Parathyroid adenoma (tissue), 2 donors: ENCODE measurements around the gene CHURC1.

Experiments
- H2AFZ ChIP-seq: fragments of 300-600 bp; sonication (generic); one replicate; pipeline ENCODE4 v1.7.0; 2017; ENCODE audit warnings: antibody characterized with exemption, mild to moderate bottlenecking
- H3K27ac ChIP-seq: fragments of 300-600 bp; sonication (generic); one replicate; pipeline ENCODE4 v1.7.0; 2017
- H3K27me3 ChIP-seq: fragments of 300-600 bp; sonication (generic); one replicate; pipeline ENCODE4 v1.7.0; 2017; ENCODE audit warnings: low read length; ENCODE audit not compliant: control insufficient read depth, insufficient read depth
- H3K36me3 ChIP-seq: fragments of 300-600 bp; sonication (generic); one replicate; pipeline ENCODE4 v1.7.0; 2017; ENCODE audit warnings: low read length; ENCODE audit not compliant: control insufficient read depth, insufficient read depth
- H3K4me1 ChIP-seq: fragments of 300-600 bp; sonication (generic); one replicate; pipeline ENCODE4 v1.7.0; 2017; ENCODE audit warnings: control low read depth
- H3K4me2 ChIP-seq: fragments of 300-600 bp; sonication (generic); one replicate; pipeline ENCODE4 v1.7.0; 2017; ENCODE audit warnings: low read length
- H3K4me3 ChIP-seq: fragments of 300-600 bp; sonication (generic); one replicate; pipeline ENCODE4 v1.7.0; 2017; ENCODE audit warnings: low read depth, low read length
- H3K79me2 ChIP-seq: fragments of 300-600 bp; sonication (generic); one replicate; pipeline ENCODE4 v1.7.0; 2017; ENCODE audit warnings: control low read depth
- H3K9ac ChIP-seq: fragments of 300-600 bp; sonication (generic); one replicate; pipeline ENCODE4 v1.7.0; 2017; ENCODE audit warnings: mild to moderate bottlenecking
- H3K9me3 ChIP-seq: fragments of 300-600 bp; sonication (generic); one replicate; pipeline ENCODE4 v1.7.0; 2017; ENCODE audit warnings: low read length; ENCODE audit not compliant: control insufficient read depth
- TF ChIP-seq, protein P1 (sequence below): fragments of 300-600 bp; sonication (generic); IDR thresholded peaks from one replicate; pipeline ENCODE4 v1.7.0; 2017; ENCODE audit warnings: antibody characterized with exemption, mild to moderate bottlenecking
- donor health status: primary hyperparathyroidism.

Gene CHURC1

DNA sequence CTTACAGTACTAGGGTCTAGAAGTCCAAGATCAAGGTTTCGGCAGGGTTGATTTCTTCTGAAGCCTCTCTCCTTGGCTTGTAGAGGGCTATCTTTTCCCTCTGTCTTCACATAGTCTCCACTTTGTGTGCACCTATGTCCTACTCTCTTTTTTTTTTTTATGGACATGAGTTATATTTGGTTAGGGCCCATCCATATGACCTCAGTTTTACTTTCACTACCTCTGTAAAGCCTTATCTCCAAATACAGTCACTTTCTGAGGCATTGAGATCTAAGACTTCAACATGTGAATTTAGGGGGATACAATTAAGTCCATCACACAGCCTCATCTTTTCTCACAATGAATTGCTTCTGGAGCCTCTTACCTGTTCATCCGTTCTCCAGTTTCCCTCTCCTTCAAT is 28.7 kb upstream of the CHURC1 start:
- Histone ChIP-seq H3K36me3 (no peaks in the 10 kb centered on the region), H3K4me3 (no peak overlapping the region), H3K27ac (no peak overlapping the region), H3K4me2 (no peak overlapping the region), H2AFZ (no peak overlapping the region), H3K79me2 (no peaks in the 10 kb centered on the region), H3K9me3 (no peaks in the 10 kb centered on the region), H3K4me1 (no peaks in the 10 kb centered on the region), H3K9ac (no peak overlapping the region), H3K27me3 (no peaks in the 10 kb centered on the region)
- TF ChIP-seq, protein P1, sequence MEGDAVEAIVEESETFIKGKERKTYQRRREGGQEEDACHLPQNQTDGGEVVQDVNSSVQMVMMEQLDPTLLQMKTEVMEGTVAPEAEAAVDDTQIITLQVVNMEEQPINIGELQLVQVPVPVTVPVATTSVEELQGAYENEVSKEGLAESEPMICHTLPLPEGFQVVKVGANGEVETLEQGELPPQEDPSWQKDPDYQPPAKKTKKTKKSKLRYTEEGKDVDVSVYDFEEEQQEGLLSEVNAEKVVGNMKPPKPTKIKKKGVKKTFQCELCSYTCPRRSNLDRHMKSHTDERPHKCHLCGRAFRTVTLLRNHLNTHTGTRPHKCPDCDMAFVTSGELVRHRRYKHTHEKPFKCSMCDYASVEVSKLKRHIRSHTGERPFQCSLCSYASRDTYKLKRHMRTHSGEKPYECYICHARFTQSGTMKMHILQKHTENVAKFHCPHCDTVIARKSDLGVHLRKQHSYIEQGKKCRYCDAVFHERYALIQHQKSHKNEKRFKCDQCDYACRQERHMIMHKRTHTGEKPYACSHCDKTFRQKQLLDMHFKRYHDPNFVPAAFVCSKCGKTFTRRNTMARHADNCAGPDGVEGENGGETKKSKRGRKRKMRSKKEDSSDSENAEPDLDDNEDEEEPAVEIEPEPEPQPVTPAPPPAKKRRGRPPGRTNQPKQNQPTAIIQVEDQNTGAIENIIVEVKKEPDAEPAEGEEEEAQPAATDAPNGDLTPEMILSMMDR: no peak

DNA sequence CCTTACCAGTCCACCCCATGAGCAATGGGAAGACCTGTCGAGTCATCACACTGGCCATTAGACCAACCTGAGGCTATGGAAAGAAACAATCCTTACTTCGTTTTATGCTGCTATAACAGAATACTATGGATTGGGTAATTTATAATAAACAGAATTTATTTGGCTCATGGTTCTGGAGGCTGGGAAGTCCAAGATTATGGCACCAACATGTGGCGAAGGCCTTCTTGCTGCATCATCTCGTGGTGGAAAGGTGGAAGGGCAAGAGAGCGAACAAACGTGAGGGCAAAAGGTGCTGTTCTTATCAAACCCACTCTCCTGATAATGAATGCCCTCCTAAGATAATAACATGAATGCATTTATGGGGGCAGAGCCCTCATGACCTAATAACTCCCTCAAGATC is 24.9 kb upstream of the CHURC1 start:
- H3K9me3 ChIP-seq: no peaks in the 10 kb centered on the region
- no peak overlapping the region for H3K9ac ChIP-seq
- no peak overlapping the region for H3K4me2 ChIP-seq
- no peaks in the 10 kb centered on the region for H3K36me3 ChIP-seq
- TF ChIP-seq, protein P1: no peak
- H3K27ac ChIP-seq: no peak overlapping the region
- H3K79me2 ChIP-seq: no peaks in the 10 kb centered on the region
- H3K27me3 ChIP-seq: no peaks in the 10 kb centered on the region
- no peak overlapping the region for H2AFZ ChIP-seq
- H3K4me3 ChIP-seq: no peak overlapping the region
- H3K4me1 ChIP-seq: peaks cover 3% of the 10 kb centered on the region

DNA sequence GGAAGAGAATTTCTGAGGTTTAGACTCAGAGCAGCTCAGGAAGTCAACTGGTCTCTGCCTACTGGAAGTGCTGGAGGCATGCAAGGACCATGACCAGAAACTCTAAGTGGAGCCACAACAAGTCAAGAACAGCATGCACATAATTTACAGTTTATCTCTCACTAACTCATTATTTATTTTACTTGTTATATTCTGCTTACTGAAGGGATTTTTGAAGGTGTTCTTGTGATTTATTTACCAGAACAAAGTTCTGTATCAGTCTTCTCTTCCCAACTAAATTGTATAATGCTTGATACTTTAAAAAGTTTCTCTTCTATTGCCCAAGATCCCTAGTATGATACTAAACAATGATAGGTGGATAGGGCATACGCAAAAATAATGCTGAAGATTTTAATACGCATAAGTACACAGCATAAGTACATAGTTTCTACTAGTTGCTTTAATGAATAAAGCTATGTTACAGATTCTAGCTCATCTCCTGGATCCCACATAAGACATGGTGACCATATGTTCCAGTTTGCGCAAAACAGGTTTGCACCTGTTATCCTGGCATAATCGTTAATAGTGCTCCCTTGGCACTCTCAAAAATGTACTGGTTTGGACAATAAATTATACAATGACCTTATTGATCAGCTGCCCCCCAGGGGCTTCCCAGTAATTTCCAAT is 22.9 kb upstream of the CHURC1 start:
- no peaks in the 10 kb centered on the region for H3K79me2 ChIP-seq
- no peaks in the 10 kb centered on the region for H3K9me3 ChIP-seq
- no peak overlapping the region for H3K4me3 ChIP-seq
- peaks cover 3% of the 10 kb centered on the region for H3K4me1 ChIP-seq
- no peak overlapping the region for H2AFZ ChIP-seq
- H3K9ac ChIP-seq: no peak overlapping the region
- no peak overlapping the region for H3K27ac ChIP-seq
- H3K4me2 ChIP-seq: no peak overlapping the region
- TF ChIP-seq, protein P1: no peak
- H3K27me3 ChIP-seq: no peaks in the 10 kb centered on the region
- no peaks in the 10 kb centered on the region for H3K36me3 ChIP-seq

DNA sequence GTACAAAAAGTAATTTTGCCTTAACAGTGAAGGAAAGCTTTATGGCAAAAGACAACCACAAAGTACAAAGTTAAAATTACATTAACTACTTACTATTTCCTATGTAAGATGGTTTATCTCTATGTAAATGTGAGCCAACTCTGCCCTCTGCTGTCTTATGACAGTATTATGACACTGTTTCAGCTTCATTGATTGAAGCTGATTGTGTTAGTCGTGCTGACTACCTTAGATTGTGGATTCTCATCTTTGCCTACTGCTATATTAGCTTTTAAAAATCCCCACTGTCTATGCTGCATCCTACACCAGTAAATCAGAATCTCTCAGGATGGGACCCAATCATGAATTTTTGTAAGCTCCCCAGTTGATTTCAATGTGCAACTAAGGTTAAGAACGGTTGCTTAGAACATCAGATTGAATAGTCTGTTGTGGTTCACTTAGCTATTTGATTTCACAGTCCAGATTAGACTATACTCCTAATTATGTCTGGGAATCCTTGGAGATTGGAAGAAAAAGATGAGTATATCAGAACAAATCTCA is 22.3 kb upstream of the CHURC1 start:
- Histone ChIP-seq H3K79me2 (no peaks in the 10 kb centered on the region), H3K36me3 (no peaks in the 10 kb centered on the region), H3K27ac (no peak overlapping the region), H3K4me2 (no peak overlapping the region), H3K9me3 (no peaks in the 10 kb centered on the region), H3K4me1 (peaks cover 3% of the 10 kb centered on the region), H3K4me3 (no peak overlapping the region), H3K27me3 (no peaks in the 10 kb centered on the region), H3K9ac (no peak overlapping the region), H2AFZ (no peak overlapping the region)
- TF ChIP-seq, protein P1: peak; percentile 73

DNA sequence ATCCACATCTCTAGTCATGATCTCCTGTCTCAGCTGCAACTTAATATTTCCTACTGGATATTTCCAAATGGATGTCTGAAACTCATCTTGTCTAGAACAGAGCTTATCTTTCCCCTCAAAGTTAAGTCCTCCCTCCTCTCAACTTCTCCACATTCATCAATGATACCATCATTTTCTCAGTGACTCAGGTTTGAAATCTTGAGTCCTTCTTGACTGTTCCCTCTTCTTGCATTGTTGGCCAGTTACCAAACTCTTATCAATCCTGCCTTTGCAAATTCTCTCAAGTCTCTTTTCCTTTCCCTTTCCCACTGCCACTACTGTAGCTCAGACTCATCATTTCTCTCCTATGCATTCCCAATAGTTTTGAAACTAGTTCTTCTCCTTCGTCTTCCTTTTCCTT is 14.3 kb upstream of the CHURC1 start:
- H3K9ac ChIP-seq: no peak overlapping the region
- H3K79me2 ChIP-seq: no peaks in the 10 kb centered on the region
- no peaks in the 10 kb centered on the region for H3K9me3 ChIP-seq
- TF ChIP-seq, protein P1: no peak
- no peak overlapping the region for H2AFZ ChIP-seq
- no peak overlapping the region for H3K4me3 ChIP-seq
- H3K36me3 ChIP-seq: no peaks in the 10 kb centered on the region
- no peaks in the 10 kb centered on the region for H3K27me3 ChIP-seq
- no peak overlapping the region for H3K27ac ChIP-seq
- peaks cover 8% of the 10 kb centered on the region for H3K4me1 ChIP-seq
- no peak overlapping the region for H3K4me2 ChIP-seq
